Aorta (tissue), 5 donors: ENCODE data around the gene ARRDC3. TPM values are rescaled to one million over a fixed set of nuclear protein-coding genes. Genes with fewer than 3 reads are reported as not detected.

Experiments used
- ATAC-seq: fragments of 200-7000 bp; cut with Tn5 transposase; one replicate; pipeline ENCODE4 v1.9.1; 2022; ENCODE audit warnings: moderate library complexity; ENCODE audit not compliant: low FRiP score
- DNase-seq, 2 donors: peaks; one replicate each; pipeline ENCODE4 v3.0.0-alpha.2; 2020
- H3K27ac ChIP-seq, 2 donors: one replicate each; pipeline ENCODE4 v1.5.1; 2013; ENCODE audit warnings: low read length in 2 of 2, mild to moderate bottlenecking in 2 of 2, moderate library complexity in 2 of 2, control low read depth in 1 of 2, inconsistent platforms in 1 of 2, low read depth in 1 of 2
- H3K27me3 ChIP-seq, 2 donors: one replicate each; pipeline ENCODE4 v1.6.1; 2013; ENCODE audit warnings: control low read depth in 1 of 2, low read length in 1 of 2, mild to moderate bottlenecking in 1 of 2, moderate library complexity in 1 of 2; ENCODE audit not compliant: insufficient read depth in 2 of 2, control insufficient read depth in 1 of 2
- H3K36me3 ChIP-seq, 2 donors: one replicate each; pipeline ENCODE4 v1.6.1; 2013; ENCODE audit warnings: control low read depth in 1 of 2, low read length in 1 of 2, mild to moderate bottlenecking in 1 of 2; ENCODE audit not compliant: insufficient read depth in 2 of 2, control insufficient read depth in 1 of 2
- H3K4me1 ChIP-seq, 2 donors: one replicate each; pipeline ENCODE4 v1.6.1; 2013; ENCODE audit warnings: low read length in 2 of 2, control low read depth in 1 of 2, mild to moderate bottlenecking in 1 of 2, moderate library complexity in 1 of 2; ENCODE audit not compliant: insufficient read depth in 2 of 2, control insufficient read depth in 1 of 2
- H3K4me3 ChIP-seq, 2 donors: one replicate each; pipeline ENCODE4 v1.5.1; 2013; ENCODE audit warnings: low read length in 2 of 2, control low read depth in 1 of 2, mild to moderate bottlenecking in 1 of 2
- H3K9me3 ChIP-seq: one replicate; pipeline ENCODE4 v1.6.1; 2013; ENCODE audit warnings: mild to moderate bottlenecking, low read length; ENCODE audit not compliant: control insufficient read depth
- WGBS, 2 donors: extraction: QIAGEN DNeasy Blood & Tissue Kit; methylation state at CpG; one replicate each; pipeline ENCODE4 v1.1.7; 2013; 5-methylcytosine and 5-hydroxymethylcytosine counted together
- intact Hi-C, 2 donors: fragments of 100-400 bp; cut with DNase I; formaldehyde crosslinking; loops; one replicate each; pipeline versions ENCODE4 v1.14.2 to v1.15.0; 2022
- polyA plus RNA-seq, 2 donors: library from polyadenylated mRNA; stranded (reverse); fragments of 200-250 nt; gene quantifications; one replicate each; pipeline ENCODE4 v1.2.3, GENCODE V29; 2013
- total RNA-seq, 2 donors: library from RNA; stranded (reverse); fragmentation: NEBNext Ultra II Directional; extraction: Animal tissue kit (Norgen Biotek cat#: 25700); gene quantifications; one replicate each; pipeline ENCODE4 v1.2.1, GENCODE V29; 2021
- donor health status: healthy with polysubstance abuse.
- donor health status: Bipolar disorder and iron deficiency.
- donor health status: DM: no; HTN: no; CAD: no.
- donor health status: DM: no; HTN: no; CAD: no.
- donor health status: DM: yes; HTN: yes; CAD: no.

Gene ARRDC3
- total and polyA plus RNA-seq, 4 donors = 11.4 to 72.2 (median 29.3) TPM

- DNase-seq (no peak), ATAC-seq (no peak)
- H3K27ac ChIP-seq = no peak overlapping the region
- no peaks in the 10 kb centered on the region for H3K4me1 ChIP-seq
- no peak overlapping the region for H3K4me3 ChIP-seq
- no peaks in the 10 kb centered on the region for H3K36me3 ChIP-seq
- intact Hi-C loops = loop anchor here (2.0 to 5.0 kb wide), 2 partner anchors 486 to 551 kb away; no protein-coding TSS in a partner anchor
- H3K27me3 ChIP-seq = no peaks in the 10 kb centered on the region
- no peaks in the 10 kb centered on the region for H3K9me3 ChIP-seq
Measured at GRCh38 chr5:91418158-91418557, 35.0 kb upstream of the ARRDC3 start.

GRCh38 chr5:91417219-91417618 is 34.1 kb upstream of the ARRDC3 start:
- Histone ChIP-seq H3K4me3 (no peak overlapping the region), H3K27ac (no peak overlapping the region), H3K27me3 (no peaks in the 10 kb centered on the region), H3K4me1 (no peaks in the 10 kb centered on the region), H3K9me3 (no peaks in the 10 kb centered on the region), H3K36me3 (no peaks in the 10 kb centered on the region)
- DNase-seq = no peak
- intact Hi-C loops = loop anchor here in 1 of 2 donors (5.0 kb wide), 1 partner anchor 485 kb away; no protein-coding TSS in a partner anchor
- WGBS, 2 donors = 59 to 74% methylated on average over 3 of the region's 3 CpGs
- ATAC-seq = no peak

GRCh38 chr5:91416491-91416890 is 33.4 kb upstream of the ARRDC3 start:
- Histone ChIP-seq H3K4me1 (no peaks in the 10 kb centered on the region), H3K36me3 (no peaks in the 10 kb centered on the region), H3K27ac (no peak overlapping the region), H3K9me3 (no peaks in the 10 kb centered on the region), H3K4me3 (no peak overlapping the region), H3K27me3 (no peaks in the 10 kb centered on the region)
- 92 to 95% methylated on average over 2 of the region's 2 CpGs for WGBS, 2 donors
- DNase-seq (no peak), ATAC-seq (no peak)
- intact Hi-C loops = loop anchor here in 1 of 2 donors (5.0 kb wide), 1 partner anchor 484 kb away; no protein-coding TSS in a partner anchor

GRCh38 chr5:91409304-91409703 is 26.2 kb upstream of the ARRDC3 start:
- Histone ChIP-seq H3K27ac (no peak overlapping the region), H3K36me3 (no peaks in the 10 kb centered on the region), H3K4me3 (no peak overlapping the region), H3K27me3 (no peaks in the 10 kb centered on the region), H3K4me1 (no peaks in the 10 kb centered on the region), H3K9me3 (no peaks in the 10 kb centered on the region)
- 94 to 99% methylated on average over 1 of the region's 1 CpG for WGBS, 2 donors
- no peak for ATAC-seq
- no peak for DNase-seq
- intact Hi-C loops = no loop called here

GRCh38 chr5:91408710-91409109 is 25.6 kb upstream of the ARRDC3 start:
- intact Hi-C loops = no loop called here
- DNase-seq (no peak), ATAC-seq (no peak)
- no peaks in the 10 kb centered on the region for H3K9me3 ChIP-seq
- H3K27ac ChIP-seq = no peak overlapping the region
- H3K36me3 ChIP-seq = no peaks in the 10 kb centered on the region
- no peak overlapping the region for H3K4me3 ChIP-seq
- H3K27me3 ChIP-seq = no peaks in the 10 kb centered on the region
- no peaks in the 10 kb centered on the region for H3K4me1 ChIP-seq

GRCh38 chr5:91407204-91407603 is 24.1 kb upstream of the ARRDC3 start:
- H3K27ac ChIP-seq = no peak overlapping the region
- no peak overlapping the region for H3K4me3 ChIP-seq
- no peak for ATAC-seq
- DNase-seq = no peak
- 48 to 50% methylated on average over 1 of the region's 1 CpG for WGBS, 2 donors
- H3K36me3 ChIP-seq = no peaks in the 10 kb centered on the region
- H3K9me3 ChIP-seq = no peaks in the 10 kb centered on the region
- intact Hi-C loops = no loop called here
- no peaks in the 10 kb centered on the region for H3K27me3 ChIP-seq
- peaks cover 0 to 1% of the 10 kb centered on the region in 2 donors for H3K4me1 ChIP-seq

- Histone ChIP-seq H3K4me3 (no peak overlapping the region), H3K36me3 (no peaks in the 10 kb centered on the region), H3K27ac (no peak overlapping the region), H3K4me1 (peaks cover 0 to 1% of the 10 kb centered on the region in 2 donors), H3K27me3 (no peaks in the 10 kb centered on the region), H3K9me3 (no peaks in the 10 kb centered on the region)
- intact Hi-C loops = no loop called here
- ATAC-seq (no peak), DNase-seq (no peak)
Measured at GRCh38 chr5:91403438-91403837, 20.3 kb upstream of the ARRDC3 start.

- DNase-seq (no peak), ATAC-seq (no peak)
- WGBS, 2 donors = 87 to 88% methylated on average over 2 of the region's 2 CpGs
- H3K36me3 ChIP-seq = no peaks in the 10 kb centered on the region
- H3K27ac ChIP-seq = no peak overlapping the region
- peaks cover 0 to 4% of the 10 kb centered on the region in 2 donors for H3K4me1 ChIP-seq
- no peaks in the 10 kb centered on the region for H3K9me3 ChIP-seq
- intact Hi-C loops = no loop called here
- H3K27me3 ChIP-seq = no peaks in the 10 kb centered on the region
- no peak overlapping the region for H3K4me3 ChIP-seq
Measured at GRCh38 chr5:91401175-91401574, 18.1 kb upstream of the ARRDC3 start.

GRCh38 chr5:91397791-91398190 is 14.7 kb upstream of the ARRDC3 start:
- intact Hi-C loops = no loop called here
- Histone ChIP-seq H3K4me3 (no peak overlapping the region), H3K27ac (no peak overlapping the region), H3K4me1 (peaks cover 0 to 2% of the 10 kb centered on the region in 2 donors), H3K9me3 (no peaks in the 10 kb centered on the region), H3K27me3 (no peaks in the 10 kb centered on the region), H3K36me3 (no peaks in the 10 kb centered on the region)
- DNase-seq (no peak), ATAC-seq (no peak)
